Fibroblast of the conjunctiva (primary cell): ENCODE results near the gene NFATC1.
"Not testable (repeated sequence)": the region's sequence is repeated elsewhere in the genome, so short reads cannot be mapped to it uniquely, and the experiment has no call there.

ENCODE experiments used
- DNase-seq: peaks from one replicate; pipeline ENCODE4 v3.0.0-alpha.2; 2010; ENCODE audit warnings: low read depth

The NFATC1 gene

GRCh38 chr18:79477711-79478483 is 82.2 kb downstream of the NFATC1 start:
- no peak for DNase-seq

GRCh38 chr18:79478484-79479115 is 82.9 kb downstream of the NFATC1 start:
- no peak for DNase-seq

- no peak for DNase-seq
These were observed 83.5 kb downstream of the NFATC1 start for GRCh38 chr18:79479116-79479760.

GRCh38 chr18:79479761-79480161 is 84.0 kb downstream of the NFATC1 start:
- DNase-seq = no peak

GRCh38 chr18:79480171-79481045 is 84.7 kb downstream of the NFATC1 start:
- no peak for DNase-seq

GRCh38 chr18:79481046-79481790 is 85.5 kb downstream of the NFATC1 start:
- DNase-seq = no peak

- DNase-seq = not testable (repeated sequence)
These were observed 87.7 kb downstream of the NFATC1 start for GRCh38 chr18:79483393-79483792.

GRCh38 chr18:79483971-79484491 is 88.3 kb downstream of the NFATC1 start:
- DNase-seq = no peak

- DNase-seq = peak; percentile 50
These were observed 89.2 kb downstream of the NFATC1 start for GRCh38 chr18:79484661-79485621.

- peak; percentile 78 for DNase-seq
These were observed 90.1 kb downstream of the NFATC1 start for GRCh38 chr18:79485788-79486355.

- DNase-seq = no peak
These were observed 90.8 kb downstream of the NFATC1 start for GRCh38 chr18:79486356-79487182.

GRCh38 chr18:79487183-79487800 is 91.6 kb downstream of the NFATC1 start:
- DNase-seq = no peak

- DNase-seq = no peak
These were observed 92.1 kb downstream of the NFATC1 start for GRCh38 chr18:79487801-79488201.

GRCh38 chr18:79488311-79489050 is 92.8 kb downstream of the NFATC1 start:
- DNase-seq = no peak

- no peak for DNase-seq
These were observed 93.5 kb downstream of the NFATC1 start for GRCh38 chr18:79489051-79489898.

- DNase-seq = no peak
These were observed 94.3 kb downstream of the NFATC1 start for GRCh38 chr18:79489899-79490625.
